Endothelial cell of umbilical vein (primary cell): ENCODE results near the gene PCDHGC3. TPM values are rescaled to one million over a fixed set of nuclear protein-coding genes. Genes with fewer than 3 reads are reported as not detected.

ENCODE experiments used
- BruUV-seq: library from RNA; stranded (reverse); fragments of 400-500 nt; replicated peaks from 2 replicates; lab custom pipeline; 2021; lab: Mats Ljungman, UMichigan
- CTCF ChIA-PET: fragments of 300-600, 350-600 bp; sonication (Branson Sonifier 250); formaldehyde crosslinking; loops from one replicate; lab custom pipeline; 2021; ENCODE audit warnings: antibody characterized with exemption, inconsistent platforms; lab: Charles Lee
- POLR2A ChIA-PET: fragments of 300-600, 350-600 bp; sonication (Branson Sonifier 250); formaldehyde crosslinking; loops from one replicate; lab custom pipeline; 2021; ENCODE audit warnings: antibody characterized with exemption, inconsistent platforms; lab: Charles Lee
- DNase-seq: peaks from one replicate; pipeline ENCODE4 v3.0.0-alpha.2; 2011; ENCODE audit warnings: low read depth, low spot score
- FAIRE-seq: peaks from 2 replicates; lab custom pipeline; 2011; peaks lifted over from hg19 to GRCh38; lab: Jason Lieb, UNC
- H2AFZ ChIP-seq: 2 replicates; pipeline ENCODE4 v1.6.0; 2012; ENCODE audit warnings: low read depth, low read length, control low read depth, inconsistent platforms
- H3K27ac ChIP-seq: 2 replicates; pipeline ENCODE4 v1.5.1; 2011; ENCODE audit warnings: low read depth, mild to moderate bottlenecking, control low read depth, low read length, moderate library complexity; ENCODE audit not compliant: insufficient read depth
- H3K27me3 ChIP-seq, 2 experiments: 2 replicates each; pipeline versions ENCODE4 v1.6.0 to v1.6.1; 2011; ENCODE audit warnings: low read length in 2 of 2, mixed read lengths in 1 of 2; ENCODE audit not compliant: control insufficient read depth in 2 of 2, insufficient read depth in 2 of 2
- H3K36me3 ChIP-seq, 2 experiments: 2 replicates in 1 of 2; 3 replicates in 1 of 2; pipeline ENCODE4 v1.5.1; 2011; ENCODE audit warnings: low read length in 2 of 2, mild to moderate bottlenecking in 1 of 2, moderate library complexity in 1 of 2; ENCODE audit not compliant: control insufficient read depth in 2 of 2, insufficient read depth in 2 of 2; ENCODE audit errors: extremely low read depth in 1 of 2
- H3K4me1 ChIP-seq: 3 replicates; pipeline ENCODE4 v1.5.1; 2011; ENCODE audit warnings: mild to moderate bottlenecking, low read length; ENCODE audit not compliant: control insufficient read depth, insufficient read depth; ENCODE audit errors: extremely low read depth
- H3K4me2 ChIP-seq: 2 replicates; pipeline ENCODE4 v1.6.1; 2011; ENCODE audit warnings: low read length, control low read depth, mixed read lengths; ENCODE audit not compliant: insufficient read depth
- H3K4me3 ChIP-seq, 3 experiments: fragments of 200-600 bp in 1 of 3; sonication (generic), shearing (Covaris generic) in 1 of 3; replicated peaks in 1 of 3; 2 replicates each; pipeline ENCODE4 v1.5.1; 2011 to 2016; ENCODE audit warnings: control low read depth in 3 of 3, low read length in 3 of 3, mild to moderate bottlenecking in 2 of 3, inconsistent platforms in 1 of 3, low read depth in 1 of 3, moderate library complexity in 1 of 3; ENCODE audit not compliant: insufficient read depth in 1 of 3
- H3K79me2 ChIP-seq: 2 replicates; pipeline ENCODE4 v1.6.0; 2012; ENCODE audit warnings: low read length, inconsistent platforms; ENCODE audit not compliant: control insufficient read depth, insufficient read depth
- H3K9ac ChIP-seq: replicated peaks from 2 replicates; pipeline ENCODE3; 2011; ENCODE audit warnings: low read length, control low read depth; ENCODE audit not compliant: insufficient read depth; ENCODE audit errors: extremely low read depth
- H3K9me1 ChIP-seq: replicated peaks from 3 replicates; pipeline ENCODE4 v1.6.0; 2011; ENCODE audit warnings: mild to moderate bottlenecking, low read length; ENCODE audit not compliant: control insufficient read depth, insufficient read depth; ENCODE audit errors: extremely low read depth
- H3K9me3 ChIP-seq: replicated peaks from 2 replicates; pipeline ENCODE4 v1.5.1; 2012; ENCODE audit warnings: low read length, inconsistent platforms; ENCODE audit not compliant: control insufficient read depth, insufficient read depth
- H4K20me1 ChIP-seq: replicated peaks from 2 replicates; pipeline ENCODE3; 2011; ENCODE audit warnings: mild to moderate bottlenecking, low read length; ENCODE audit not compliant: control insufficient read depth, insufficient read depth; ENCODE audit errors: extremely low read depth
- EZH2 ChIP-seq: IDR thresholded peaks from 2 replicates; pipeline ENCODE4 v1.6.1; 2012; ENCODE audit warnings: borderline replicate concordance, low read depth, mild to moderate bottlenecking, moderate library complexity, low read length, inconsistent platforms; ENCODE audit not compliant: severe bottlenecking
- FOS ChIP-seq: IDR thresholded peaks from 2 replicates; pipeline ENCODE4 v1.6.1; 2011; ENCODE audit warnings: mild to moderate bottlenecking, low read length, moderate library complexity, borderline replicate concordance; ENCODE audit not compliant: insufficient read depth
- GATA2 ChIP-seq: IDR thresholded peaks from 2 replicates; pipeline ENCODE4 v1.7.0; 2011; ENCODE audit warnings: low read depth, mild to moderate bottlenecking, moderate library complexity, mixed read lengths, low read length; ENCODE audit not compliant: insufficient read length, insufficient read depth
- POLR2A ChIP-seq: IDR thresholded peaks from 2 replicates; pipeline ENCODE4 v1.6.1; 2012; ENCODE audit warnings: low read depth, mild to moderate bottlenecking, control low read depth, low read length
- POLR2AphosphoS5 ChIP-seq: IDR thresholded peaks from 2 replicates; pipeline ENCODE4 v1.6.1; 2012; ENCODE audit warnings: low read depth, mild to moderate bottlenecking, control low read depth, low read length, moderate library complexity; ENCODE audit not compliant: insufficient read depth
- dilution Hi-C: fragments of 300-500 bp; cut with MboI; formaldehyde crosslinking; loops from one replicate; pipeline ENCODE4 v1.15.0; 2019; ENCODE audit warnings: low sequenced_read_pairs; ENCODE audit not compliant: extremely low pct_ligation_motif_present
- intact Hi-C: fragments of 100-400 bp; cut with micrococcal nuclease; formaldehyde crosslinking; loops from one replicate; pipeline ENCODE4 v1.10.0; 2022
- polyA plus RNA-seq, 4 experiments: library from polyadenylated mRNA; depleted of rRNA in 3 of 4; stranded (reverse) in 3 of 4; unstranded in 1 of 4; fragments of >200 nt; gene quantifications; 2 replicates each; pipeline versions ENCODE4 v1.2.1 to v1.2.3, GENCODE V29; 2011 to 2012; ENCODE audit warnings: missing spikeins in 1 of 4
- total RNA-seq: library from RNA; stranded (reverse); gene quantifications from 2 replicates; pipeline ENCODE4 v1.2.3, GENCODE V29; 2021
- TF ChIP-seq, protein P1 (sequence below): IDR thresholded peaks from 2 replicates; pipeline ENCODE4 v1.6.1; 2011; ENCODE audit not compliant: insufficient read depth, insufficient read length
- TF ChIP-seq, protein P2 (sequence below), 2 donors: IDR thresholded peaks; 1 replicate in 1 of 2; 2 replicates in 1 of 2; pipeline ENCODE4 v1.5.1; 2011; ENCODE audit warnings: low read length in 2 of 2, mild to moderate bottlenecking in 2 of 2, moderate library complexity in 2 of 2, control low read depth in 1 of 2, inconsistent platforms in 1 of 2, low read depth in 1 of 2; ENCODE audit not compliant: insufficient read depth in 1 of 2; ENCODE audit errors: extremely low read depth in 1 of 2

Gene PCDHGC3
- total and polyA plus RNA-seq, 2 donors (not counting 3 experiments of a cell fraction or from before 2014, with no cell fraction given): 9.2 to 36.1 TPM

- no peaks in the 10 kb centered on the region for H4K20me1 ChIP-seq
- H3K27ac ChIP-seq: no peak overlapping the region
- ChIA-PET POLR2A (interaction anchor here (0.7 kb wide), 1 partner anchor 112 kb away, joined by 3 read pairs; the partner anchor contains the start of gene PCDHGA10), CTCF (interaction anchor here (0.8 to 10.9 kb wide), 8 partner anchors 11 to 108 kb away, joined by 3 to 308 read pairs (median 40); partner anchors contain the start of genes PCDHGA11, PCDHGA12, PCDHGB7 and PCDHGC3)
- dilution Hi-C loops: no loop called here
- no peak overlapping the region for H2AFZ ChIP-seq
- H3K9me3 ChIP-seq: no peaks in the 10 kb centered on the region
- TF ChIP-seq POLR2A (no peak), GATA2 (no peak)
- no peak overlapping the region for H3K4me2 ChIP-seq
- DNase-seq: no peak
- H3K9me1 ChIP-seq: no peaks in the 10 kb centered on the region
- intact Hi-C loops: no loop called here
- FAIRE-seq: no peak
- peaks cover 27% of the 10 kb centered on the region for H3K4me1 ChIP-seq
- H3K36me3 ChIP-seq: peaks cover 8 to 16% of the 10 kb centered on the region in 2 experiments
- no peaks in the 10 kb centered on the region for H3K79me2 ChIP-seq
- H3K4me3 ChIP-seq: no peak overlapping the region
- no peak overlapping the region for H3K9ac ChIP-seq
- BruUV-seq: no TSS peak
- no peaks in the 10 kb centered on the region for H3K27me3 ChIP-seq
These were observed 49.9 kb downstream of the PCDHGC3 start for GRCh38 chr5:141525653-141526052.

DNA sequence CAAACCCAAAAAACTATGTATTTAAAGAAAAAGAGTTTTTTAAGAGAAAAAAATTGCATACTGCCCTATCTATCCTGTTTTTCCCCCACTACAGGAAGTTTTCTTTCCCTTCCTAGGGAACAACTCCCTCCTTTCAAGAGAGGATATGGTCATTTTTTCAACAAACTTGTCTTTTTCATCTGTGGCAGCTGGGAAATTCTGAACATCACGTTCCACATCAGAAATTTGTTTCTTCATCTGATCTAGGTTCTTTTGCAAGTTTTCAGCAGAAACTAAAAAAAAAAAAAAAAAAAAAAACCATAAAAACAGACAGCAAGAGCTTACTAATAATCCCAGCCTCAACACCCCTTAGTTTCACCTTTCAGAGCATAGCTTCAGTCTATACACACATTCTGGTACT, 51.7 kb downstream of the PCDHGC3 start:
- Histone ChIP-seq H3K9ac (no peak overlapping the region), H3K4me3 (no peak overlapping the region), H3K9me3 (no peaks in the 10 kb centered on the region), H3K79me2 (no peaks in the 10 kb centered on the region), H3K4me2 (no peak overlapping the region), H3K36me3 (peaks cover 8 to 16% of the 10 kb centered on the region in 2 experiments), H3K4me1 (peaks cover 12% of the 10 kb centered on the region), H3K27me3 (no peaks in the 10 kb centered on the region), H3K9me1 (no peaks in the 10 kb centered on the region), H3K27ac (no peak overlapping the region), H4K20me1 (no peaks in the 10 kb centered on the region), H2AFZ (no peak overlapping the region)
- no peak for DNase-seq
- no TSS peak for BruUV-seq
- ChIA-PET POLR2A (interaction anchor here (0.7 kb wide), 1 partner anchor 14 kb away, joined by 3 read pairs; no protein-coding TSS in a partner anchor), CTCF (interaction anchor here (0.7 to 10.9 kb wide), 8 partner anchors 14 to 125 kb away, joined by 3 to 308 read pairs (median 5); partner anchors contain the start of genes PCDHGA11, PCDHGA12, PCDHGA9 and PCDHGB7)
- dilution Hi-C loops: no loop called here
- FAIRE-seq: no peak
- intact Hi-C loops: no loop called here
- TF ChIP-seq EZH2 (no peak), FOS (no peak), GATA2 (no peak), POLR2AphosphoS5 (no peak), POLR2A (no peak)
- TF ChIP-seq, protein P1, sequence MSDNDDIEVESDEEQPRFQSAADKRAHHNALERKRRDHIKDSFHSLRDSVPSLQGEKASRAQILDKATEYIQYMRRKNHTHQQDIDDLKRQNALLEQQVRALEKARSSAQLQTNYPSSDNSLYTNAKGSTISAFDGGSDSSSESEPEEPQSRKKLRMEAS: no peak
- TF ChIP-seq, protein P2, sequence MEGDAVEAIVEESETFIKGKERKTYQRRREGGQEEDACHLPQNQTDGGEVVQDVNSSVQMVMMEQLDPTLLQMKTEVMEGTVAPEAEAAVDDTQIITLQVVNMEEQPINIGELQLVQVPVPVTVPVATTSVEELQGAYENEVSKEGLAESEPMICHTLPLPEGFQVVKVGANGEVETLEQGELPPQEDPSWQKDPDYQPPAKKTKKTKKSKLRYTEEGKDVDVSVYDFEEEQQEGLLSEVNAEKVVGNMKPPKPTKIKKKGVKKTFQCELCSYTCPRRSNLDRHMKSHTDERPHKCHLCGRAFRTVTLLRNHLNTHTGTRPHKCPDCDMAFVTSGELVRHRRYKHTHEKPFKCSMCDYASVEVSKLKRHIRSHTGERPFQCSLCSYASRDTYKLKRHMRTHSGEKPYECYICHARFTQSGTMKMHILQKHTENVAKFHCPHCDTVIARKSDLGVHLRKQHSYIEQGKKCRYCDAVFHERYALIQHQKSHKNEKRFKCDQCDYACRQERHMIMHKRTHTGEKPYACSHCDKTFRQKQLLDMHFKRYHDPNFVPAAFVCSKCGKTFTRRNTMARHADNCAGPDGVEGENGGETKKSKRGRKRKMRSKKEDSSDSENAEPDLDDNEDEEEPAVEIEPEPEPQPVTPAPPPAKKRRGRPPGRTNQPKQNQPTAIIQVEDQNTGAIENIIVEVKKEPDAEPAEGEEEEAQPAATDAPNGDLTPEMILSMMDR (IDR thresholded peaks at IDR 0.05; ENCODE audit: extremely low read depth in 1 of 2, insufficient read depth in 1 of 2, low read depth in 1 of 2, low read length in 2 of 2): no peak
